Amniotic stem cell (primary cell): ENCODE results near the gene MPPED2.
"Not testable (repeated sequence)": the region's sequence is repeated elsewhere in the genome, so short reads cannot be mapped to it uniquely, and the experiment has no call there.

ENCODE experiments used
- DNase-seq: peaks from one replicate; lab custom pipeline; 2025; lab: John Stamatoyannopoulos, UW

Gene MPPED2

GRCh38 chr11:30579415-30580175 lies 6.6 kb downstream of the MPPED2 start:
- DNase-seq = no peak

- no peak for DNase-seq
Measured at GRCh38 chr11:30578406-30578805, 7.7 kb downstream of the MPPED2 start.

GRCh38 chr11:30573951-30574350 lies 12.2 kb downstream of the MPPED2 start:
- DNase-seq = no peak

GRCh38 chr11:30568931-30569330 lies 17.2 kb downstream of the MPPED2 start:
- no peak for DNase-seq

GRCh38 chr11:30567644-30568043 lies 18.5 kb downstream of the MPPED2 start:
- no peak for DNase-seq

- DNase-seq = no peak
Measured at GRCh38 chr11:30567120-30567519, 19.0 kb downstream of the MPPED2 start.

- DNase-seq = no peak
Measured at GRCh38 chr11:30566482-30566881, 19.7 kb downstream of the MPPED2 start.

- DNase-seq = no peak
Measured at GRCh38 chr11:30565027-30565426, 21.1 kb downstream of the MPPED2 start.

- no peak for DNase-seq
Measured at GRCh38 chr11:30561691-30562415, 24.3 kb downstream of the MPPED2 start.

GRCh38 chr11:30560206-30561106 lies 25.7 kb downstream of the MPPED2 start:
- DNase-seq = no peak

GRCh38 chr11:30559004-30559403 lies 27.1 kb downstream of the MPPED2 start:
- no peak for DNase-seq

- DNase-seq = not testable (repeated sequence)
Measured at GRCh38 chr11:30554587-30554986, 31.6 kb downstream of the MPPED2 start.

GRCh38 chr11:30553521-30554110 lies 32.5 kb downstream of the MPPED2 start:
- no peak for DNase-seq

- no peak for DNase-seq
Measured at GRCh38 chr11:30552839-30553238, 33.3 kb downstream of the MPPED2 start.

- DNase-seq = no peak
Measured at GRCh38 chr11:30550022-30550542, 36.1 kb downstream of the MPPED2 start.

GRCh38 chr11:30549565-30549964 lies 36.6 kb downstream of the MPPED2 start:
- no peak for DNase-seq

- no peak for DNase-seq
Measured at GRCh38 chr11:30546334-30546733, 39.8 kb downstream of the MPPED2 start.

GRCh38 chr11:30545507-30545906 lies 40.6 kb downstream of the MPPED2 start:
- DNase-seq = no peak

- DNase-seq = no peak
Measured at GRCh38 chr11:30543066-30543465, 43.1 kb downstream of the MPPED2 start.

GRCh38 chr11:30540781-30541180 lies 45.4 kb downstream of the MPPED2 start:
- DNase-seq = no peak

GRCh38 chr11:30538251-30538650 lies 47.9 kb downstream of the MPPED2 start:
- no peak for DNase-seq

- DNase-seq = no peak
Measured at GRCh38 chr11:30535818-30536217, 50.3 kb downstream of the MPPED2 start.
